Stimulated activated naive CD8-positive, alpha-beta T cell treated with anti-CD3 and anti-CD28 coated beads, Interleukin-15, amount 100 ng/mL, for 72 hours (primary cell): Measurements from ENCODE around the gene PEAK1.

Source experiments
- ATAC-seq: fragments of 150-1000 bp; cut with Tn5 transposase; 2 replicates; pipeline ENCODE4 v1.10.0; 2021; ENCODE audit warnings: mild to moderate bottlenecking, moderate library complexity
- DNase-seq, 2 donors: peaks; one replicate each; pipeline ENCODE4 v3.0.0; 2021 to 2022
- H3K27ac Mint-ChIP-seq, 2 donors: one replicate each; pipeline ENCODE4 v1.8.0; 2022; ENCODE audit warnings: mild to moderate bottlenecking in 2 of 2, mixed read lengths in 2 of 2, moderate library complexity in 2 of 2
- H3K27me3 Mint-ChIP-seq: one replicate; pipeline ENCODE4 v1.8.0; 2022; ENCODE audit warnings: mixed read lengths
- H3K4me1 Mint-ChIP-seq: one replicate; pipeline ENCODE4 v1.8.0; 2022; ENCODE audit warnings: mild to moderate bottlenecking, mixed read lengths
- H3K4me3 Mint-ChIP-seq, 2 donors: one replicate each; pipeline ENCODE4 v1.8.0; 2022; ENCODE audit warnings: mild to moderate bottlenecking in 2 of 2, mixed read lengths in 2 of 2, moderate library complexity in 1 of 2
- H3K9me3 Mint-ChIP-seq, 2 donors: one replicate each; pipeline ENCODE4 v1.8.0; 2022; ENCODE audit warnings: mixed read lengths in 2 of 2

Gene PEAK1, protein sequence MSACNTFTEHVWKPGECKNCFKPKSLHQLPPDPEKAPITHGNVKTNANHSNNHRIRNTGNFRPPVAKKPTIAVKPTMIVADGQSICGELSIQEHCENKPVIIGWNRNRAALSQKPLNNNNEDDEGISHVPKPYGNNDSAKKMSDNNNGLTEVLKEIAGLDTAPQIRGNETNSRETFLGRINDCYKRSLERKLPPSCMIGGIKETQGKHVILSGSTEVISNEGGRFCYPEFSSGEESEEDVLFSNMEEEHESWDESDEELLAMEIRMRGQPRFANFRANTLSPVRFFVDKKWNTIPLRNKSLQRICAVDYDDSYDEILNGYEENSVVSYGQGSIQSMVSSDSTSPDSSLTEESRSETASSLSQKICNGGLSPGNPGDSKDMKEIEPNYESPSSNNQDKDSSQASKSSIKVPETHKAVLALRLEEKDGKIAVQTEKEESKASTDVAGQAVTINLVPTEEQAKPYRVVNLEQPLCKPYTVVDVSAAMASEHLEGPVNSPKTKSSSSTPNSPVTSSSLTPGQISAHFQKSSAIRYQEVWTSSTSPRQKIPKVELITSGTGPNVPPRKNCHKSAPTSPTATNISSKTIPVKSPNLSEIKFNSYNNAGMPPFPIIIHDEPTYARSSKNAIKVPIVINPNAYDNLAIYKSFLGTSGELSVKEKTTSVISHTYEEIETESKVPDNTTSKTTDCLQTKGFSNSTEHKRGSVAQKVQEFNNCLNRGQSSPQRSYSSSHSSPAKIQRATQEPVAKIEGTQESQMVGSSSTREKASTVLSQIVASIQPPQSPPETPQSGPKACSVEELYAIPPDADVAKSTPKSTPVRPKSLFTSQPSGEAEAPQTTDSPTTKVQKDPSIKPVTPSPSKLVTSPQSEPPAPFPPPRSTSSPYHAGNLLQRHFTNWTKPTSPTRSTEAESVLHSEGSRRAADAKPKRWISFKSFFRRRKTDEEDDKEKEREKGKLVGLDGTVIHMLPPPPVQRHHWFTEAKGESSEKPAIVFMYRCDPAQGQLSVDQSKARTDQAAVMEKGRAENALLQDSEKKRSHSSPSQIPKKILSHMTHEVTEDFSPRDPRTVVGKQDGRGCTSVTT (N-terminal part only)

DNA sequence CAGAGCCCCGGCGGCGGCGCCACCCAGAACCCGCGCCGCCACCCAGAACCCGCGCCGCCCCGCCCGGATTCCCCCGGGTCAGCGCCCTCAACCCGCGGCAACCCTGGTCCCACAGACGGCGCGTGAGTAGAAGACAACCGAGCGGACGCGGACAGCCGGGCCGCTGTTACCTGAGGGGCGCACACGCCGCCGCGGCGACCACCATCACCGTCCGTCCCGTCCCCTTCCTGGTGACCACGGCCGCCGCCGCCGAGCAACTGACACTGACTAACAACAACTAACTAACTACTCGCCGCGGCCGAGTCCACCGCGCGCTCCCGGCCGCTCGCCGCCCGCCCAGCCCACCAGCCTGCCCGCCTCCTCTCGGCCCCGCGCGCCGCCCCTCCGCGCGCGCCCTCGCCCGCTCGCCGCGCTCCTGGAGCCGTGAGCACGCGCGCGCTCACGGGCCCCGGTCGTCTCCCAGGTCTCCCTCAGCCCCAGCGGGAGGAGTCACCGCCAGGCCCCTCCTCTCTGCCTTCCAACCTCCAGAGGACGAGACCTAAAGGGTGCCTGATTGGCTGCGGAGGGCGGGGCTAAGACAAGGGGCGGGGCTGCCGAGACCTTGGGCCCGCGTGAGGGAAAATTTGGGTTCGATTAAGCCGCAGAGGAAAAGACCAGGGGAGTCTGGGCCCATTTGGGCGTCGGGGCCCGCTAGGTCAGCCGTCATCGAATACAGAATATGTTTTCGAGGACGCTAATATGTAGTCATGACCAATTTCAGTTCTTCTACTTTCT is at the start of gene PEAK1:
Gene PEAK1 (minus strand): TSS at position 269 of the 774 bp plus-strand sequence. CDS start 238,178 bp downstream, outside the sequence.
- ATAC-seq, result peak; percentile 97
- H3K4me3 Mint-ChIP-seq, result peak within 1 kb of the TSS; percentile 97 to 100
- peak; percentile 98 for DNase-seq
- H3K4me1 Mint-ChIP-seq, result peaks cover 45% of the 10 kb centered on the region
- no peaks in the 10 kb centered on the region for H3K9me3 Mint-ChIP-seq
- no peaks in the 10 kb centered on the region for H3K27me3 Mint-ChIP-seq
- peak within 1 kb of the TSS; percentile 99 to 100 for H3K27ac Mint-ChIP-seq

DNA sequence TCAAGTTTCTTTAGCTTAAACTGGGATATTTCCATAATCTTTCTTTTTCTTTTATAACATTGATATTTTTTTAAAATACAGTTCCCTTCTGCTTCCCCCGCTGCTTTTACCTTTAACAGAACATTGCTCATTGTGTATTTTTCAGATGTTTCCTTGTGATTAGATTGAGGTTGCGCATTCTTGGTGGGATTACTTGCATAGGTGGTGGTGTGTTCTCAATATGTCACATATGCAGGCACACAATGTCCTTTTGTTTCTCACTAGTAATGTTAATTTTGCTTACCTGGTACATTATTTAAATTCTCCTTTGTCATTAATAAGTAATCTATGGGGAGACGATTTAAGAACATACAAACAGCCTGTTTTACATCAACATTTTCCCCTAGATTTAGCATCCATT is 49.0 kb upstream of the PEAK1 start:
- H3K4me1 Mint-ChIP-seq, result no peaks in the 10 kb centered on the region
- no peaks in the 10 kb centered on the region for H3K27me3 Mint-ChIP-seq
- ATAC-seq (no peak), DNase-seq (no peak)
- H3K9me3 Mint-ChIP-seq, result no peaks in the 10 kb centered on the region
- peak overlapping the region in 1 of 2 donors; percentile 23 for H3K27ac Mint-ChIP-seq
- H3K4me3 Mint-ChIP-seq, result no peak overlapping the region

DNA sequence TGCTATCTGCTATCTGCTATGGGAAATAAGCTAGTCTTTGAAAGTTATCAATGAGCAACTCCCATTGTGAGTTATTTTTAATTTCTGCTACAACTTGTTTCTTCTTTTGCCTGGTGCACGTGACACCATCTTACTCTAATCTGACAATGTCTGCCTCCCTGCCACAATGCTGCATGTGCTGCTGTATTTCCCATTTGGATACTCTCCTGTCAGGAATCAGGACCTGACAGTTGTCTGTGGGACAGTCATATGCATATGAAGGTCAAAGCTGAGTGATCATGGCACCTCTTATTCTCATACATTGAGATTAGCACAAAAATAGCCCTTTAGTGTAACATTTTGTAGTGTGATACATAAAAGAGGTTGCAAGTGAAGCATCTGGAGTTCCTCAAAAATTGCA is 46.6 kb upstream of the PEAK1 start:
- Mint-ChIP-seq H3K27ac (no peak overlapping the region), H3K27me3 (no peaks in the 10 kb centered on the region), H3K4me3 (no peak overlapping the region), H3K4me1 (no peaks in the 10 kb centered on the region), H3K9me3 (no peaks in the 10 kb centered on the region)
- no peak for DNase-seq
- no peak for ATAC-seq

DNA sequence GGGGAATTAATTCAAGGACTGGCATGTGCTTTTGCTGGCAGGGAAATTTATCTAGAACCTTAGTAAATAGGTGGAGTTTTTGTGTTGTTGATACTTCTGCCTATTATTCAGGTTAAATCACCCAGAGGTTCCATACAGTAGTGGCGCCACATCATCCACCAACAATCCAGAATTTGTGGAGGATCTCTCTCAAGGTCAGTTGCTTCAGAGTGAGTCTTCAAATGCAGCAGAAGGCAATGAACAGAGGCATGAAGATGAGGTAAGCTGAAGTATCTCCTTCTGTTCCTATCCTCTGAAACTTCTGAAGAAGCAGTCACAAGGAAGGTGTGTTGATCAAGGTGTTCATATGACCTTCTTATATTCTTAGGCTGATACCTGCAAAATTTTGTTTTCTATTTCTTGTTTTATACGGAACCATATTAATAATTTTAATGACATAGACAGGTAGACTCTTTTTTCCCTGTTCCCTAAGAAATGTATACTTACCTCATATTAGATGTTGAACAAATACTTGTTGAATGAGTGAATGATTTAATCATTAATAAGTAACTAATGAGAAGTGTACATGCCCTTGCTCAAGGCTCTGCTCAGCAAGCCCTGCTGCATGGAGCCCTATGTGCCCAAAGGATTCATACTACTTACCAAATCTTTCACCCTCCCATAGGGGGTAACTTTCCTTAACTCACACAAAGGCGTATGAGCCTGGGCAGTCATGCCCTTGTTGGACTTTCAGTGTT is 44.4 kb upstream of the PEAK1 start:
- Mint-ChIP-seq H3K4me3 (no peak overlapping the region), H3K27ac (no peak overlapping the region), H3K27me3 (no peaks in the 10 kb centered on the region), H3K9me3 (no peaks in the 10 kb centered on the region), H3K4me1 (no peaks in the 10 kb centered on the region)
- ATAC-seq (no peak), DNase-seq (no peak)

DNA sequence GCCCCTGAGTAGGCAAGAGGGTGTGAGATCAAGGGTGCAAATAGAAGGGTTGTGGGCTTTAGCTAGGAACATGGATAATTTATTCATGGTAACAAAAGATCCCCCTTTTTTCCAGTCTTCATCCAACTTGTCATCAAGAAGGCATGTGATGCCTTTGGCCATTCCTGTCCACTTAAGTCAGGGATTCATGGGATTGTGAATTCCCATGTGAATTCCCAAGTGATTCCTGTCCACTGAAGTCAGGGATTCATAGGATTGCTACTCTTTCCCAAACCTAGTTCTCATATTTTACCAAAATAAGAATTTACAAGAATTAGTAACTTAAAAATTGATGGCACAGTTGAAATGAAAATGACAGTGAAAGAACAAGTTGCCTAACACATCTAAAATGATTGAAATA is 41.6 kb upstream of the PEAK1 start:
- no peak overlapping the region for H3K27ac Mint-ChIP-seq
- no peaks in the 10 kb centered on the region for H3K9me3 Mint-ChIP-seq
- no peaks in the 10 kb centered on the region for H3K27me3 Mint-ChIP-seq
- ATAC-seq (no peak), DNase-seq (no peak)
- peaks cover 14% of the 10 kb centered on the region for H3K4me1 Mint-ChIP-seq
- H3K4me3 Mint-ChIP-seq, result no peak overlapping the region

DNA sequence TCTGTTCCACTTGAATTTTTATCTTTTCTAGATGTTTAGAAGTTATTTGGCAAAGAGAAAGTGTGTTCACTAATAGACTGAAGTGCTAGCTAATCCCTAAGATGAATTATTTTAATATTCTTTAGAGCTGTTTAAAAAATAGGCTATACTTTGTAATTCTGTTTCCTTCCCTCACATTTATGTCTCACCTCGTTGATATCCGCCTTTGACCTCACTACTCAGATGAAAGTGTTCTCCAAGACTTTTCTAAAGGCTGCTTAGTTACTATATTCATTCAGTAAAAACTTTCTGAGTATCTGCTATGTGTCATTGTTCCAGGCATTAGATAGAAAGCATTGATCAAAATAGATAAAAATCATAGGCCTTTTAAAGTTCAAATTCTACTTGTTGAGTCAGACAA is 39.1 kb upstream of the PEAK1 start:
- ATAC-seq (no peak), DNase-seq (no peak)
- Mint-ChIP-seq H3K27ac (no peak overlapping the region), H3K4me3 (no peak overlapping the region), H3K4me1 (peaks cover 32% of the 10 kb centered on the region), H3K9me3 (no peaks in the 10 kb centered on the region), H3K27me3 (no peaks in the 10 kb centered on the region)

DNA sequence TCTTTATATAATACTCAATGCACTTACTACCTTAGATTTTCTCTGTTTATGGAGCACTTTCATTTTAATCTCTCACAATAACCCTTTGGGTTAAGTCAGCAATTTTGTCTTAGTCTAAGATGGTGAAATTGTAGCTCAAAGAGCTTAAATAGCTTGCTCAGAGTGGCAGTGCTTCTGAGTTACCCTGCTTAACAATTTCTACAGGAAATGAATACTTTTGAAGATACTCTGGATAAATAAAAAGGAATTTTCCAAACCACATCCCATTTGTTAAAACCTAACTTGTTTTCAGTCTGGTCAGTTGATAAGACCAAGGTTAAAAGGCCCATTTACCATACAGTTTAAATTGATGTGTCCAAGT is 38.0 kb upstream of the PEAK1 start:
- Mint-ChIP-seq H3K27me3 (no peaks in the 10 kb centered on the region), H3K4me3 (peak overlapping the region in 1 of 2 donors; percentile 6), H3K27ac (peak overlapping the region in 1 of 2 donors; percentile 59), H3K4me1 (peaks cover 32% of the 10 kb centered on the region), H3K9me3 (no peaks in the 10 kb centered on the region)
- no peak for ATAC-seq
- no peak for DNase-seq

DNA sequence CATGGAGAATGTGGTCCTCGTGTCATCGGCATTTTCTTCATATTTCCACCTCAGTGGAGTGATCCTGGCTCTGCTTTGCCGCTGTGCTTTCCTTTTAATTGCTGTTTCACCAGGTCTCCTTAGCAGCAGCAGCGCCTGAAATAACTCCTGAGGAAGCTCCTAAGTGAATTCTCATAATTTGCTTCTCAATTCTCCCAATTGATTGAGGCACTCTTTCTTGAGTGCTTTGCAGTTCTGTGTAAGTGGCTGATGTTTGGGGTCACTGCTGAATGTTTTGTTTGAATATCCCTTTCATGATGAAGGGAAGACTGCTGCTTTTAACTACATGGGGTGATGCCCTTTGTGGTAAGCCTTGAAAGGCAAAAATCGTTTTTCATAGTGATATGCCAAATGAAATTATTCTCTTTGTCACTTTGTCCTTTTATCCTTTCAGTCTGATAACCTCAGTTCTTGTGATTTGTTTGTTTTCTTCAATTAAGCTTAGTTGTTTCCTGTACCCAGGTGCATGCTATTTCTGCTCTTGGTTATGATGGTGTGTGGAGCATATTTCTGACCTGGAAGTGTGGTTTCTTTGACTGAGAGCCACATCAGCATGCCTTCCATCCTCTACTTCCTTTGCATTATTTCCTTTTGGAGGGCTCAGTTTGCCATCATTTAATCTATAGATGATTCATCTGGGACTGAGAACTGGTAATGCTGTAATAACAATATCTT is 37.4 kb upstream of the PEAK1 start:
- Mint-ChIP-seq H3K4me1 (peaks cover 32% of the 10 kb centered on the region), H3K9me3 (no peaks in the 10 kb centered on the region), H3K27ac (peak overlapping the region; percentile 4 to 59), H3K4me3 (peak overlapping the region in 1 of 2 donors; percentile 6), H3K27me3 (no peaks in the 10 kb centered on the region)
- ATAC-seq (peak; percentile 55), DNase-seq (no peak)

DNA sequence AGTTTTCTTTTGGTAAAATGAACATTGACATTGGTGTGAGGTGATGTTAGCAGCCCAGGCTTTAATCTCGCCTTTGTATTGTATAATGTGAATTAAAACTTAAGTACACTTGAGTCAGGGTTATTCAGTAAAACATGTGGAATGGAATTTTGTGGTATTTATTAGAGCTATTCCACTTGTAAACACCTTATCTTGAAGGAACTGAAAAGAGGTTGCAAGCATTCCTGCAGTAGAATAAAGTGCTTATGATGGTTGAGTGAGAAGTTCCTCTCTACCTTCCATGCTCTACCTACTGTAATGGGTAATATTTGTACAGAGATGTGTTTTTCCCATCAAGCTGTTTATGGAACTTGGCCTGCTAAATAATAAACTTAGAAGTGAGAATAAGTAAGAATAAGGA is 36.8 kb upstream of the PEAK1 start:
- no peaks in the 10 kb centered on the region for H3K27me3 Mint-ChIP-seq
- peaks cover 32% of the 10 kb centered on the region for H3K4me1 Mint-ChIP-seq
- no peak overlapping the region for H3K4me3 Mint-ChIP-seq
- H3K9me3 Mint-ChIP-seq, result no peaks in the 10 kb centered on the region
- no peak overlapping the region for H3K27ac Mint-ChIP-seq
- DNase-seq, result no peak
- no peak for ATAC-seq

DNA sequence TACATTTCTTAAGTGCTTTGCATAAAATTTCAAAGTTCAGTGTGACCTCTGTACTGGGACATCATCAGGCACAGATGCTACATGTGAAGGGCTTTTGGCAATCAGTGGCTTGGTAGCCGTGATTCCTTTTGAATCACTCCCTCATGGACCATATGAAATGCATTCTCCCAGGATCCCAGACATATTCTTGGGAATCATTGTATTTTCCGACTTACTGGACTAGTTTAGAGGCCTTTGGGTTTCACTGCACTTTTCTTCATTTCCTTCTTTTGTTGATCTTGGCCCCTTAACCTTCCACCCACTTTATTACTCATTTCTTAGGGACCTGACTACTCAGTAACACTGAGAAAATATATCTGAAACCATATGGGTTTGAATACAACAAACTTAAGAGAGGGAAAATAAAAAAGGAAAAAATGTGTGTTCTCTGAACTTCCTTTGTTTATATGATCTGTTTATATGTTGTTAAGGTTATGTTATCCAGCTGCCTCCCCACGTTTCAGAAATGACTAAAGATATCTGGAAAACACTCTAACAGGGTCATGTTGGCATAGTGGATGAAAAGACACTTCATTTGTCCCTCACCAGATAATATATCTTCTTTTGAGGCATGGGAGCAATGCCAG is 35.9 kb upstream of the PEAK1 start:
- DNase-seq, result no peak
- H3K4me1 Mint-ChIP-seq, result peaks cover 32% of the 10 kb centered on the region
- ATAC-seq, result no peak
- H3K27me3 Mint-ChIP-seq, result no peaks in the 10 kb centered on the region
- no peak overlapping the region for H3K27ac Mint-ChIP-seq
- H3K9me3 Mint-ChIP-seq, result no peaks in the 10 kb centered on the region
- no peak overlapping the region for H3K4me3 Mint-ChIP-seq

DNA sequence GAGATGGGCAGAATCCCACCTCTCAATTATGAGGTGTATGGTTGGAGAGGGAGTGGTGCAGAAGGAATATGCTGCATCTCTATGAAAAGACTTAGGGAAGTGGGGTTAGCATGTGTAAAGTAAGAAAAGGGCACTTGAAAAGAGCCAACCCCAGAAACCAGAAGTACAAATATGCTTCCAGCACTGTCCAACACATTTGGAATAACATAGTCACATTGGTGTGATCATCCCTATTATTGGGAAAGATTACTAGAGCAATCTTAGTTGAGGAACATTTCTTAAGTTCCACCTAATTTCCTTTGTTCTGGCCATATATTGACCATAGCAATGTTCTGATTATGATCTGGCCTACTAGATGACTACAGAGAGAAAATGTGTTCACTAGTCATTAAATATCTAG is 35.0 kb upstream of the PEAK1 start:
- ATAC-seq (no peak), DNase-seq (no peak)
- H3K4me1 Mint-ChIP-seq, result peaks cover 32% of the 10 kb centered on the region
- no peak overlapping the region for H3K4me3 Mint-ChIP-seq
- no peaks in the 10 kb centered on the region for H3K9me3 Mint-ChIP-seq
- no peaks in the 10 kb centered on the region for H3K27me3 Mint-ChIP-seq
- H3K27ac Mint-ChIP-seq, result no peak overlapping the region

DNA sequence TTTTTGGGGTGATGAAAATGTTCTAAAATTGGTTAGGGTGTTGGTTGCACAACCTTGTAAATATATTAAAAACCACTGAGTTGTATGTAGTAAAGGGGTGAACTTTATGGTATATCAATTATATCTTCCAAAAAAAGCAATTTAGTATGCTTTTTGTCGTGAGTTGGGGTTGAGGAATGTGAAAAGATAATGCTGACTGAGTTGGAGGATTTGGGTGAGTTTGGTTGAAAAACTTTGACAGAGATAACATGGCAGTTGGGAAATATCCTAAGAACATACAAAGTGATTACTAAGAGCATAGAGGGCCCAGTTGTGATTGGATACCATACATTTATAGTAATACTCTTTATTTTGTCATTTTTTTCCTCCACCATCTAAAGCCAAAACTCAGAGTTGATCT is 34.4 kb upstream of the PEAK1 start:
- Mint-ChIP-seq H3K27ac (no peak overlapping the region), H3K27me3 (no peaks in the 10 kb centered on the region), H3K4me1 (peaks cover 32% of the 10 kb centered on the region), H3K9me3 (no peaks in the 10 kb centered on the region), H3K4me3 (no peak overlapping the region)
- DNase-seq (no peak), ATAC-seq (no peak)

DNA sequence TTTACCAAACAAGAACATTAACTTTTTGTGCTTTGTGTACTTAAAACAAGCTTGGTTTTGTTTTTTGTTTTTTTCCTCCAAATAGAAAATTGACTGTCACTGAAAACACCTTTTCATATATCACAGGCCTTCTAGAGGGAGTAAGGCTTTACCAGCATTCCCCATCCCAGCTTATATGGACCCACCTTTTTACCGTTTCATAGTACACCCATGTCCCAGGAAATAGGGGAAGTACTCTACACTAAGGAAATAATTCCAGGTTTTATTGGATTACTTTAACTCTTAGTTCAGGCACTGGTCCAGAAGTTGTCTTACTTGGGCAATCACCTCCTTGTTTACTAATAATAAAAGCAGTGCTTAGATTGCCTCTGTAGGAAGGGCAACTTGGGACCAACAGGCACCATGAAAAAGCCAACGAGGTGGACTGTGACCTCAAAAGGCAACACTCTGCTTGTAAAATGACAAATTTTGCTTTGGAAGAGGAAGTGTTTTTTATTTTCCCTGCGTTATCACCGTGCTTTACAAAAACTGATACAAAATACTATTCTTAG is 27.0 kb upstream of the PEAK1 start:
- H3K27ac Mint-ChIP-seq, result no peak overlapping the region
- ATAC-seq (no peak), DNase-seq (no peak)
- H3K27me3 Mint-ChIP-seq, result no peaks in the 10 kb centered on the region
- H3K4me3 Mint-ChIP-seq, result no peak overlapping the region
- H3K9me3 Mint-ChIP-seq, result no peaks in the 10 kb centered on the region
- H3K4me1 Mint-ChIP-seq, result peaks cover 21% of the 10 kb centered on the region
